ENCODE results near the gene CRYBG1.

The CRYBG1 gene

DNA sequence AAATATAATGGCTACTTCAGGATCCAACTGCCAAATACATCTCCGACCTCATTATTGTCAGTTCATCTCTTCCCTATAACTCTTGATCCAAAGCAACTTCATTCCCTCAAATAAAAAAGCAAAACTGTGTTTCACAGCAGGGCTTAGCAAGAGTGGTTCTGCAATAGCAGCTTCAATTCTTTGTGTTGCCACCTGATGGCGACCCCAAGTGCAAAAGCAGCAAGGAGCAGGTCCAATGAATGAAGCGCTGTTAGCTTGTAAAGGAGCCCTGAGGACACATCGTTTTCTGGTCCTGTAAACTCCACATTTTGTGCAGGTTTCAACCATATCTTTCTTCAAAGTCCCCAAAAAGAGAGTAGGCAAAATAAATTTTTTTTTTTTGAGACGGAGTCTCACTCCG, 249.2 kb downstream of the CRYBG1 start:
- Histone ChIP-seq H3K4me1 (no peaks in the 10 kb centered on the region), H3K4me3 (ENCODE audit: low read depth, low read length) (no peak overlapping the region), H3K27me3 (no peaks in the 10 kb centered on the region), H3K36me3 (no peaks in the 10 kb centered on the region), H3K9me3 (no peaks in the 10 kb centered on the region)
- TF ChIP-seq, protein P1, sequence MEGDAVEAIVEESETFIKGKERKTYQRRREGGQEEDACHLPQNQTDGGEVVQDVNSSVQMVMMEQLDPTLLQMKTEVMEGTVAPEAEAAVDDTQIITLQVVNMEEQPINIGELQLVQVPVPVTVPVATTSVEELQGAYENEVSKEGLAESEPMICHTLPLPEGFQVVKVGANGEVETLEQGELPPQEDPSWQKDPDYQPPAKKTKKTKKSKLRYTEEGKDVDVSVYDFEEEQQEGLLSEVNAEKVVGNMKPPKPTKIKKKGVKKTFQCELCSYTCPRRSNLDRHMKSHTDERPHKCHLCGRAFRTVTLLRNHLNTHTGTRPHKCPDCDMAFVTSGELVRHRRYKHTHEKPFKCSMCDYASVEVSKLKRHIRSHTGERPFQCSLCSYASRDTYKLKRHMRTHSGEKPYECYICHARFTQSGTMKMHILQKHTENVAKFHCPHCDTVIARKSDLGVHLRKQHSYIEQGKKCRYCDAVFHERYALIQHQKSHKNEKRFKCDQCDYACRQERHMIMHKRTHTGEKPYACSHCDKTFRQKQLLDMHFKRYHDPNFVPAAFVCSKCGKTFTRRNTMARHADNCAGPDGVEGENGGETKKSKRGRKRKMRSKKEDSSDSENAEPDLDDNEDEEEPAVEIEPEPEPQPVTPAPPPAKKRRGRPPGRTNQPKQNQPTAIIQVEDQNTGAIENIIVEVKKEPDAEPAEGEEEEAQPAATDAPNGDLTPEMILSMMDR (IDR thresholded peaks at IDR 0.05; ENCODE audit: low read depth, low read length), result peak; percentile 55
- peak; percentile 46 for DNase-seq

DNA sequence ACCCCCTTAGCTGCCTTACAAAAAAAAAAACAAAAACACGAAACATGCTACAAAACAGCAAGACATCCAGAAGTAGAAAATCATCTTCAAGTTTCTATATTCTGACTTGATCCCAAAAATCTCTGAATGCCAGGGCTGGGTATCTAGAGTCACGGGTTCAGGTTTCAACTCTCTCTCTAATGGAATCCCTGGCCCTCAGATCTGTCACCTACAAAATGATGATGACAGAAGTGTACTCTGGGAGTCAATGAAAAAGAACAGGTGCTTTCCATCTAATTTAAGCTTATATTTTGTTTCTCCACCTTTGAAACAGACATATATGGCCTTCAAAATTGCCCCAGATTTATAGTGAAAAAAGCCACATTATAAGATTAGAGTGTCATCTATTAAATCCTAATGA, 250.5 kb downstream of the CRYBG1 start:
- H3K36me3 ChIP-seq, result no peaks in the 10 kb centered on the region
- no peak overlapping the region for H3K4me3 ChIP-seq (ENCODE audit: low read depth, low read length)
- TF ChIP-seq, protein P1 (IDR thresholded peaks at IDR 0.05; ENCODE audit: low read depth, low read length), result no peak
- H3K4me1 ChIP-seq, result no peaks in the 10 kb centered on the region
- H3K9me3 ChIP-seq, result no peaks in the 10 kb centered on the region
- no peaks in the 10 kb centered on the region for H3K27me3 ChIP-seq
- no peak for DNase-seq

DNA sequence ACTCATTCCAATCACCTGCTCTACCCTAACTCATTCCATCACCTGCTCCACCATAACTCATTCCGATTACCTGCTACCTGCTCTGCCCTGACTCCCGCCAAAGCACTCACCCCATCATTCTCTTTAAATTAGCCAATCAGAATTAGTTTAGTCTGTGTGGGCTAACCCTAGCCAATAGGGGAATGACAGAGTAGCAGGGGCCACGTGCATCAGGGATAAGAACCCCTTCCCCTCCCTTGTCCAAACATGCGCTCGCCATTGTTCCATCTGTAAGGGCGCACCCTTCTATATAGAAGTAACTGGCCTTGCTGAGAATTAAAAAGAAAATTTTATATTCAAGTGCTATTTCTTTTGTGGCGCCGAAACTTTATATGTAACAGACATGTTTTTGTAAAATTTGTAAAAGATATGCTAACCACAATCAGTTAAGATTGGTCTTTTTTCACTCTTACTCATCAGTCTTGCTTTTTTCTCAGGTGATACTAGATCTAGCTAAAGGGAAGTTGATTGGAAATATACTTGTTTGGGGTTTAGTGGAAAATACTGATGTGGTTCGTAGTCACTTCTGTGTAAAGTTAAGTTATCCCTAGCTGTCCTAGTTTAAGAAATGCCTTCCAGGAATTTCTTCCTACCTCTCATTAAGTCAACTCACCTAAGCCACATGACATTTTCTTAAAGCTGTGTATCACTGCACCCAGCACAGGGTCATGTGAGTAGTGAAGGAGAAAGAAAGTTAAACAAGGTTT, 252.3 kb downstream of the CRYBG1 start:
- Histone ChIP-seq H3K9me3 (no peaks in the 10 kb centered on the region), H3K4me1 (no peaks in the 10 kb centered on the region), H3K36me3 (no peaks in the 10 kb centered on the region), H3K27me3 (no peaks in the 10 kb centered on the region), H3K4me3 (ENCODE audit: low read depth, low read length) (no peak overlapping the region)
- TF ChIP-seq, protein P1 (IDR thresholded peaks at IDR 0.05; ENCODE audit: low read depth, low read length), result no peak
- no peak for DNase-seq

DNA sequence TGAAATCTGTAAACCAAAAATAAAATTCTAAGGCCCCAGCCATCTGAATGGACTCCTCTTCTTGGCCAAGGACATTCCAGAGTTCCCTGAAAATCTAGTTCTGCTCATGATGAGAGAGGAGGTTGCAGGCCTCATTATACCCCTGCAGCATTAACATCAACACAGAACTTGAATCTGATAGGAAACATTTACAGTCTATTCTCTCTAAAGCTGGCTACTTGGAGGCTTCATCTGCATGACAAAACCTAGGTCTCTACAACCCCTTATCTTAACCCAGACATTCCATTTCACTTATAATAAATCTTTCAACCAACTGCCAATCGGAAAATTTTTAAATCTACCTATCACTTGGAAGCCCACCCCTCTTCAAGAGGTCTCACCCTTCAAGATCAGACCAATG, 253.1 kb downstream of the CRYBG1 start:
- Histone ChIP-seq H3K9me3 (no peaks in the 10 kb centered on the region), H3K27me3 (no peaks in the 10 kb centered on the region), H3K4me3 (ENCODE audit: low read depth, low read length) (no peak overlapping the region), H3K4me1 (no peaks in the 10 kb centered on the region), H3K36me3 (no peaks in the 10 kb centered on the region)
- no peak for DNase-seq
- TF ChIP-seq, protein P1 (IDR thresholded peaks at IDR 0.05; ENCODE audit: low read depth, low read length), result no peak

DNA sequence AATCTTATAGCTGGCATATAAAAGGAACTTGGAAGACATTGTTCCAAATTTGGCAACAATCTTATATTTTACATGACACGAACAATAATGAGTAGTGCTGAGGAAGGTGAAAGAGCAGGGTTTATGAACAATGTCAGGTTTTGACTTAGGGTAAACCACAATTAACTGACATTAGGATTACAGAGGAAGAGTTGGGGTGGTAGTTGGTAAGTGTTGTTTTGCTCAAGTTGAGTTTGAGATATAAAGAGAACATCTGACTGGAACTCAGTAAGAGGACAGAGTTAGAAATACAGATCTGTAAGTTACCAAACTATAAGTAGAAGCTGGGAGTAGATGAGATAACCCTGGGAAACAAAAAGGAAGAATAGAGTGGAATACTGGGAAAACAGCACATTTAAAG, 253.6 kb downstream of the CRYBG1 start:
- Histone ChIP-seq H3K4me3 (ENCODE audit: low read depth, low read length) (no peak overlapping the region), H3K4me1 (no peaks in the 10 kb centered on the region), H3K9me3 (no peaks in the 10 kb centered on the region), H3K27me3 (no peaks in the 10 kb centered on the region), H3K36me3 (no peaks in the 10 kb centered on the region)
- TF ChIP-seq, protein P1 (IDR thresholded peaks at IDR 0.05; ENCODE audit: low read depth, low read length), result no peak
- DNase-seq, result no peak

DNA sequence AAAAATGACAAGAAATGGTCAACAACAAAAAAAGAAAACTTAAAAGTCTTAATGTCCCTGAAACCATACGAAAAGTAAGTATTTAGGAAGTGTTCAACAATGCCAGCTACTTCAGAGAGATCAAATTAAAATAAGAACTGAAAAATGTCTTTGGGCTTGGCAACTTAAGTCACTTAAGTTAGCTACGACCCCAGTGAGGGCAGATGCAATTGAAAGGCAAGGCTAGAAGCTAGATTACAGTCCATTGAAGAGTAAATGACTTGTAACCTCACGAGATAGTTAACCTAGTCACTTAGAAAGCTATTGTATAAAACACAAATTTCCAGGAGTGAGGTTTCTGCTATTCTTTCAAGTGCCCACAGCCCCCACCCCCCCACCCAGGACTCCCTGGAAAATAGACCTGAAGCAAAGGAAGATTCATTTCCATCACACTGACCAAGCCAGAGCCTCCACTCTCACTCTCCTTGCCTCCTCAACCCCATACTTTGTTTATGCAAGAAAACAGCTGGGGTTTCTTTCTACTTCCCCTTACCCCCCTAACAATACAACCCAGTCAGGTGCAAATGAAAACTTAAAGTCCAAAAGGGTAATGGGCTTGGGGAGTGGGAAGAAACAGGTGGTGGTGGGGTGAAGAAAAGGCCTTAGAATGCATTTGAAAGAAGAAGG, 254.2 kb downstream of the CRYBG1 start:
- DNase-seq, result no peak
- TF ChIP-seq, protein P1 (IDR thresholded peaks at IDR 0.05; ENCODE audit: low read depth, low read length), result no peak
- Histone ChIP-seq H3K27me3 (no peaks in the 10 kb centered on the region), H3K9me3 (no peaks in the 10 kb centered on the region), H3K36me3 (no peaks in the 10 kb centered on the region), H3K4me1 (no peaks in the 10 kb centered on the region), H3K4me3 (ENCODE audit: low read depth, low read length) (no peak overlapping the region)
